ENCODE measurements around the gene ZDHHC11B. TPM values are rescaled to one million over a fixed set of nuclear protein-coding genes. Genes with fewer than 3 reads are reported as not detected.
"Not testable (repeated sequence)": the region's sequence is repeated elsewhere in the genome, so short reads cannot be mapped to it uniquely, and the experiment has no call there.

The ZDHHC11B gene
- total and polyA plus RNA-seq, 2 donors (not counting 1 experiment from before 2014, with no cell fraction given), result 0.52 TPM; not detected in 1

- H3K27ac Mint-ChIP-seq; H2AFZ ChIP-seq (ENCODE audit: insufficient read depth, low read depth, low read length, poor library complexity, severe bottlenecking); H3K4me1 ChIP-seq (ENCODE audit: control insufficient read depth in 2 of 2, insufficient read depth in 2 of 2, low read length in 2 of 2); DNase-seq; H3K9me3 Mint-ChIP-seq (ENCODE audit: insufficient read depth); H3K36me3 ChIP-seq (replicated peaks in 1 of 2; ENCODE audit: control extremely low read depth in 1 of 2, control insufficient read depth in 1 of 2, extremely low read depth in 1 of 2, insufficient read depth in 2 of 2, low read length in 1 of 2); CTCF ChIA-PET; H3K4me1 Mint-ChIP-seq; H3K27me3 Mint-ChIP-seq; H3K27me3 ChIP-seq (replicated peaks in 1 of 4; ENCODE audit: control extremely low read depth in 1 of 4, control insufficient read depth in 3 of 4, insufficient read depth in 4 of 4, low read length in 3 of 4); H4K20me1 ChIP-seq (ENCODE audit: control insufficient read depth, insufficient read depth, low read length, poor library complexity, severe bottlenecking); H3K9ac ChIP-seq (ENCODE audit: low read length); H3K4me3 Mint-ChIP-seq; ATAC-seq (ENCODE audit: low read depth); intact Hi-C loops (cut with micrococcal nuclease); POLR2A ChIA-PET; H3K4me3 ChIP-seq (ENCODE audit: control extremely low read depth in 1 of 5, extremely low read depth in 1 of 5, insufficient read depth in 1 of 5, low read depth in 2 of 5, low read length in 4 of 5); H3K9me3 ChIP-seq (ENCODE audit: control extremely low read depth in 1 of 3, control insufficient read depth in 2 of 3, insufficient read depth in 1 of 3, low read length in 2 of 3); H3K27ac ChIP-seq (ENCODE audit: low read length in 2 of 2); H3K79me2 ChIP-seq (ENCODE audit: control insufficient read depth, insufficient read depth, low read length); H3K4me2 ChIP-seq (replicated peaks; ENCODE audit: low read depth, low read length, poor library complexity, severe bottlenecking): not testable (repeated sequence)
- 96% methylated on average over 7 of the region's 19 CpGs for WGBS (ENCODE audit: insufficient coverage)
These were observed 30.9 kb downstream of the ZDHHC11B start for GRCh38 chr5:753567-754142.

- H3K27me3 Mint-ChIP-seq; H3K4me2 ChIP-seq (replicated peaks; ENCODE audit: low read depth, low read length, poor library complexity, severe bottlenecking); H3K36me3 ChIP-seq (replicated peaks in 1 of 2; ENCODE audit: control extremely low read depth in 1 of 2, control insufficient read depth in 1 of 2, extremely low read depth in 1 of 2, insufficient read depth in 2 of 2, low read length in 1 of 2); H3K9ac ChIP-seq (ENCODE audit: low read length); intact Hi-C loops (cut with micrococcal nuclease); H3K9me3 ChIP-seq (ENCODE audit: control extremely low read depth in 1 of 3, control insufficient read depth in 2 of 3, insufficient read depth in 1 of 3, low read length in 2 of 3); H4K20me1 ChIP-seq (ENCODE audit: control insufficient read depth, insufficient read depth, low read length, poor library complexity, severe bottlenecking); H2AFZ ChIP-seq (ENCODE audit: insufficient read depth, low read depth, low read length, poor library complexity, severe bottlenecking); H3K4me3 ChIP-seq (ENCODE audit: control extremely low read depth in 1 of 5, extremely low read depth in 1 of 5, insufficient read depth in 1 of 5, low read depth in 2 of 5, low read length in 4 of 5); H3K27me3 ChIP-seq (replicated peaks in 1 of 4; ENCODE audit: control extremely low read depth in 1 of 4, control insufficient read depth in 3 of 4, insufficient read depth in 4 of 4, low read length in 3 of 4); H3K4me3 Mint-ChIP-seq; POLR2A ChIA-PET; H3K27ac Mint-ChIP-seq; H3K4me1 Mint-ChIP-seq; H3K79me2 ChIP-seq (ENCODE audit: control insufficient read depth, insufficient read depth, low read length); CTCF ChIA-PET; ATAC-seq (ENCODE audit: low read depth); H3K27ac ChIP-seq (ENCODE audit: low read length in 2 of 2); H3K9me3 Mint-ChIP-seq (ENCODE audit: insufficient read depth); DNase-seq; H3K4me1 ChIP-seq (ENCODE audit: control insufficient read depth in 2 of 2, insufficient read depth in 2 of 2, low read length in 2 of 2): not testable (repeated sequence)
- no CpG with 5 or more reads among the region's 20 CpGs for WGBS (ENCODE audit: insufficient coverage)
These were observed 31.9 kb downstream of the ZDHHC11B start for GRCh38 chr5:752532-753115.

- CTCF ChIA-PET, result not testable (repeated sequence)
These were observed 32.5 kb downstream of the ZDHHC11B start for GRCh38 chr5:751992-752391.

More at GRCh38 chr5:751992-752391, 32.5 kb downstream of the ZDHHC11B start:
- H3K79me2 ChIP-seq (ENCODE audit: control insufficient read depth, insufficient read depth, low read length); H3K4me1 ChIP-seq (ENCODE audit: control insufficient read depth in 2 of 2, insufficient read depth in 2 of 2, low read length in 2 of 2); H3K4me2 ChIP-seq (replicated peaks; ENCODE audit: low read depth, low read length, poor library complexity, severe bottlenecking); H3K4me3 ChIP-seq (ENCODE audit: control extremely low read depth in 1 of 5, extremely low read depth in 1 of 5, insufficient read depth in 1 of 5, low read depth in 2 of 5, low read length in 4 of 5); H2AFZ ChIP-seq (ENCODE audit: insufficient read depth, low read depth, low read length, poor library complexity, severe bottlenecking); H3K27ac ChIP-seq (ENCODE audit: low read length in 2 of 2); H3K4me1 Mint-ChIP-seq; H3K36me3 ChIP-seq (replicated peaks in 1 of 2; ENCODE audit: control extremely low read depth in 1 of 2, control insufficient read depth in 1 of 2, extremely low read depth in 1 of 2, insufficient read depth in 2 of 2, low read length in 1 of 2); H3K4me3 Mint-ChIP-seq; H3K9me3 Mint-ChIP-seq (ENCODE audit: insufficient read depth); H3K27ac Mint-ChIP-seq; DNase-seq; H3K27me3 ChIP-seq (replicated peaks in 1 of 4; ENCODE audit: control extremely low read depth in 1 of 4, control insufficient read depth in 3 of 4, insufficient read depth in 4 of 4, low read length in 3 of 4); POLR2A ChIA-PET; H4K20me1 ChIP-seq (ENCODE audit: control insufficient read depth, insufficient read depth, low read length, poor library complexity, severe bottlenecking); H3K9ac ChIP-seq (ENCODE audit: low read length); H3K9me3 ChIP-seq (ENCODE audit: control extremely low read depth in 1 of 3, control insufficient read depth in 2 of 3, insufficient read depth in 1 of 3, low read length in 2 of 3); H3K27me3 Mint-ChIP-seq; intact Hi-C loops (cut with micrococcal nuclease); ATAC-seq (ENCODE audit: low read depth): not testable (repeated sequence)
- WGBS (ENCODE audit: insufficient coverage), result no CpG with 5 or more reads among the region's 8 CpGs
